Neural cell (in vitro differentiated cells): ENCODE data around the gene ADGRB3. TPM values are rescaled to one million over a fixed set of nuclear protein-coding genes. Genes with fewer than 3 reads are reported as not detected.
"Not testable (repeated sequence)": the region's sequence is repeated elsewhere in the genome, so short reads cannot be mapped to it uniquely, and the experiment has no call there.

Experiments
- H2AFZ ChIP-seq: fragments of 200-600, 300-800 bp; sonication (generic), shearing (Covaris generic); 2 replicates; pipeline ENCODE4 v1.6.0; 2014; ENCODE audit warnings: low read depth, mild to moderate bottlenecking, antibody characterized with exemption, low read length, moderate library complexity
- H3F3A ChIP-seq: fragments of 200-600 bp; shearing (Covaris generic); 2 replicates; pipeline ENCODE4 v1.6.1; 2016; ENCODE audit warnings: mild to moderate bottlenecking, moderate library complexity, mixed read lengths, antibody characterized with exemption, low read length; ENCODE audit not compliant: insufficient read depth, poor library complexity, severe bottlenecking
- H3K27ac ChIP-seq: fragments of 200-600, 300-800 bp; sonication (generic), shearing (Covaris generic); 2 replicates; pipeline ENCODE4 v1.5.1; 2014; ENCODE audit warnings: mild to moderate bottlenecking, low read length, moderate library complexity
- H3K27me3 ChIP-seq: fragments of 300-800, 200-600 bp; sonication (generic), shearing (Covaris generic); 2 replicates; pipeline ENCODE4 v1.6.0; 2014; ENCODE audit warnings: mild to moderate bottlenecking, low read depth, low read length, moderate library complexity; ENCODE audit not compliant: insufficient read depth
- H3K36me3 ChIP-seq: fragments of 300-800, 200-600 bp; sonication (generic), shearing (Covaris generic); 2 replicates; pipeline ENCODE4 v1.5.1; 2014; ENCODE audit warnings: mild to moderate bottlenecking, antibody characterized with exemption, low read length, moderate library complexity; ENCODE audit not compliant: insufficient read depth
- H3K4me2 ChIP-seq: fragments of 300-800, 200-600 bp; sonication (generic), shearing (Covaris generic); 2 replicates; pipeline ENCODE4 v1.6.0; 2014; ENCODE audit warnings: mild to moderate bottlenecking, low read length
- H3K4me3 ChIP-seq: fragments of 300-800, 200-600 bp; sonication (generic), shearing (Covaris generic); 2 replicates; pipeline ENCODE4 v1.5.1; 2014; ENCODE audit warnings: mild to moderate bottlenecking, low read length, moderate library complexity
- H3K79me2 ChIP-seq: fragments of 200-600 bp; shearing (Covaris generic); replicated peaks from 2 replicates; pipeline ENCODE4 v1.6.0; 2014; ENCODE audit warnings: mild to moderate bottlenecking, low read length, moderate library complexity; ENCODE audit not compliant: insufficient read depth
- H3K9ac ChIP-seq: fragments of 300-800, 200-600 bp; sonication (generic), shearing (Covaris generic); 2 replicates; pipeline ENCODE4 v1.6.1; 2016; ENCODE audit warnings: mild to moderate bottlenecking, low read length, mixed read lengths
- H3K9me2 ChIP-seq: fragments of 200-600 bp; shearing (Covaris generic); 2 replicates; pipeline ENCODE4 v1.6.1; 2016; ENCODE audit warnings: mild to moderate bottlenecking, low read length, mixed read lengths; ENCODE audit not compliant: insufficient read depth
- H3K9me3 ChIP-seq: fragments of 200-600, 300-800 bp; sonication (generic), shearing (Covaris generic); 2 replicates; pipeline ENCODE4 v1.6.1; 2016; ENCODE audit warnings: mild to moderate bottlenecking, mixed run types, low read length, moderate library complexity, mixed read lengths
- H4K20me1 ChIP-seq: fragments of 200-600 bp; shearing (Covaris generic); 2 replicates; pipeline ENCODE4 v1.6.1; 2016; ENCODE audit warnings: mild to moderate bottlenecking, mixed run types; ENCODE audit not compliant: insufficient read depth
- EP300 ChIP-seq: fragments of 450-650 bp; conservative IDR thresholded peaks from 2 replicates; pipeline ENCODE4 v1.6.1; 2014; ENCODE audit warnings: antibody characterized with exemption, mild to moderate bottlenecking, moderate library complexity; ENCODE audit not compliant: poor library complexity, severe bottlenecking
- EZH2 ChIP-seq: fragments of 200-600, 300-800 bp; shearing (Covaris generic), sonication (generic); IDR thresholded peaks from 2 replicates; pipeline ENCODE4 v1.6.1; 2014; ENCODE audit warnings: antibody characterized with exemption, low read length, borderline replicate concordance, mild to moderate bottlenecking; ENCODE audit not compliant: insufficient read depth, poor library complexity, severe bottlenecking
- MXI1 ChIP-seq: fragments of 450-650 bp; conservative IDR thresholded peaks from 2 replicates; pipeline ENCODE4 v1.6.1; 2014; ENCODE audit warnings: antibody characterized with exemption, mild to moderate bottlenecking; ENCODE audit not compliant: poor library complexity, severe bottlenecking
- POLR2AphosphoS5 ChIP-seq: IDR thresholded peaks from 2 replicates; pipeline ENCODE4 v1.6.1; 2012
- RAD21 ChIP-seq: fragments of 450-650 bp; conservative IDR thresholded peaks from 2 replicates; pipeline ENCODE4 v1.6.1; 2014; ENCODE audit warnings: antibody characterized with exemption, mild to moderate bottlenecking, moderate library complexity
- SMC3 ChIP-seq: fragments of 450-650 bp; conservative IDR thresholded peaks from 2 replicates; pipeline ENCODE4 v1.6.1; 2014; ENCODE audit warnings: antibody characterized with exemption, mild to moderate bottlenecking, moderate library complexity; ENCODE audit not compliant: poor library complexity
- TAF1 ChIP-seq: IDR thresholded peaks from 2 replicates; pipeline ENCODE4 v1.6.1; 2012; ENCODE audit warnings: low read depth
- polyA plus RNA-seq: library from polyadenylated mRNA; depleted of rRNA; stranded (reverse); fragments of >200 nt; gene quantifications from 2 replicates; pipeline ENCODE4 v1.2.3, GENCODE V29; 2014
- TF ChIP-seq, protein P1 (sequence below): fragments of 450-650 bp; IDR thresholded peaks from 2 replicates; pipeline ENCODE4 v1.5.1; 2014; ENCODE audit warnings: antibody characterized with exemption, mild to moderate bottlenecking, moderate library complexity; ENCODE audit not compliant: poor library complexity, severe bottlenecking
- TF ChIP-seq, protein P2 (sequence below): IDR thresholded peaks from 2 replicates; pipeline ENCODE4 v1.6.1; 2012; ENCODE audit warnings: borderline replicate concordance

ADGRB3 gene
- polyA plus RNA-seq, 1 donor from 2014 or later: 66.5 TPM

DNA sequence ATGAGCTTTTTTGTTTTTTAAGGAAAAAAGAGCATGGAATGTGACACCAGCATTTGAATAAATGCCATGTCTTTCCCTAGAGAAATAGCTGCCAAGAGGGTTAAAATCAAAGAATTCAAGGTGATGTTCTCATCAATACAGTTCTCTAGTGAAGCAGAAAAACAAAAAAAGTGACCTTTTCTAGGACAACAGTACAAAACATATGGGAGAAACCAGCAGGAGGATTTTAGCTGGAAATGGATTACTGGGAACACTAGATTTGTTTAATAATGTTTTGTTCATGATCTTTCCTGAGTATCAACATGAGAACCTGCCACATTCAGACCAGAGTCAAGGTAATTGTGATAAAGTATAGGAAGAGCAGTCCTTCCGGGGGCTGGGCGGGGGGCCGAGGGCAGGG, 789.5 kb downstream of the ADGRB3 start:
- Histone ChIP-seq H3K9me3 (no peaks in the 10 kb centered on the region), H3K9me2 (no peaks in the 10 kb centered on the region), H3K4me3 (no peak overlapping the region), H2AFZ (no peak overlapping the region), H3F3A (peaks cover 3% of the 10 kb centered on the region), H3K4me2 (no peak overlapping the region), H3K9ac (no peak overlapping the region), H3K27me3 (no peaks in the 10 kb centered on the region), H3K36me3 (no peaks in the 10 kb centered on the region), H3K79me2 (no peaks in the 10 kb centered on the region), H4K20me1 (no peaks in the 10 kb centered on the region), H3K27ac (no peak overlapping the region)
- TF ChIP-seq EP300 (no peak), RAD21 (no peak), SMC3 (no peak), POLR2AphosphoS5 (no peak), MXI1 (no peak), EZH2 (no peak)
- TF ChIP-seq, protein P1, sequence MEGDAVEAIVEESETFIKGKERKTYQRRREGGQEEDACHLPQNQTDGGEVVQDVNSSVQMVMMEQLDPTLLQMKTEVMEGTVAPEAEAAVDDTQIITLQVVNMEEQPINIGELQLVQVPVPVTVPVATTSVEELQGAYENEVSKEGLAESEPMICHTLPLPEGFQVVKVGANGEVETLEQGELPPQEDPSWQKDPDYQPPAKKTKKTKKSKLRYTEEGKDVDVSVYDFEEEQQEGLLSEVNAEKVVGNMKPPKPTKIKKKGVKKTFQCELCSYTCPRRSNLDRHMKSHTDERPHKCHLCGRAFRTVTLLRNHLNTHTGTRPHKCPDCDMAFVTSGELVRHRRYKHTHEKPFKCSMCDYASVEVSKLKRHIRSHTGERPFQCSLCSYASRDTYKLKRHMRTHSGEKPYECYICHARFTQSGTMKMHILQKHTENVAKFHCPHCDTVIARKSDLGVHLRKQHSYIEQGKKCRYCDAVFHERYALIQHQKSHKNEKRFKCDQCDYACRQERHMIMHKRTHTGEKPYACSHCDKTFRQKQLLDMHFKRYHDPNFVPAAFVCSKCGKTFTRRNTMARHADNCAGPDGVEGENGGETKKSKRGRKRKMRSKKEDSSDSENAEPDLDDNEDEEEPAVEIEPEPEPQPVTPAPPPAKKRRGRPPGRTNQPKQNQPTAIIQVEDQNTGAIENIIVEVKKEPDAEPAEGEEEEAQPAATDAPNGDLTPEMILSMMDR: no peak

DNA sequence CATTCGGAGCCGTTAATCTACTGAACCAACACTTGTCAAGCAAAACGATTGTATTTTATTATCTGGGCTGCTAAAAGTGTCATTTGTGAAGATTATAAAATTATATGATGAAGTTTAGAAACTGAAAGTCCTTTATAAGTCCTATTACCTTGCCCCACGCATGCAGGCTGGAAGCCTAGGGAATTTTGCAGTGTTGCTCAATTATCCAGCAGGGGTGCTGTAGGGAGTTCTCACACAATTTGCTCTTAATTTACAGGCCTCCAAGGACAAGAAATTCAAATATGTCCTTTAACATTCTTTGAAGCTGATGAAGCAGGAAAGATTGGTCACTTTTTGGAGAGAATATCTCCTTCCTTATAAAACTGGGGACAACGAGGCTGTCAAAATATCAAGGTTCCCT, 792.8 kb downstream of the ADGRB3 start:
- H2AFZ ChIP-seq: no peak overlapping the region
- H3K9ac ChIP-seq: no peak overlapping the region
- no peak overlapping the region for H3K4me3 ChIP-seq
- no peaks in the 10 kb centered on the region for H4K20me1 ChIP-seq
- no peak overlapping the region for H3K4me2 ChIP-seq
- H3K36me3 ChIP-seq: no peaks in the 10 kb centered on the region
- H3F3A ChIP-seq: peaks cover 3% of the 10 kb centered on the region
- H3K79me2 ChIP-seq: no peaks in the 10 kb centered on the region
- no peaks in the 10 kb centered on the region for H3K9me3 ChIP-seq
- no peak overlapping the region for H3K27ac ChIP-seq
- TF ChIP-seq POLR2AphosphoS5: no peak
- TF ChIP-seq, protein P1: no peak
- TF ChIP-seq, protein P2, sequence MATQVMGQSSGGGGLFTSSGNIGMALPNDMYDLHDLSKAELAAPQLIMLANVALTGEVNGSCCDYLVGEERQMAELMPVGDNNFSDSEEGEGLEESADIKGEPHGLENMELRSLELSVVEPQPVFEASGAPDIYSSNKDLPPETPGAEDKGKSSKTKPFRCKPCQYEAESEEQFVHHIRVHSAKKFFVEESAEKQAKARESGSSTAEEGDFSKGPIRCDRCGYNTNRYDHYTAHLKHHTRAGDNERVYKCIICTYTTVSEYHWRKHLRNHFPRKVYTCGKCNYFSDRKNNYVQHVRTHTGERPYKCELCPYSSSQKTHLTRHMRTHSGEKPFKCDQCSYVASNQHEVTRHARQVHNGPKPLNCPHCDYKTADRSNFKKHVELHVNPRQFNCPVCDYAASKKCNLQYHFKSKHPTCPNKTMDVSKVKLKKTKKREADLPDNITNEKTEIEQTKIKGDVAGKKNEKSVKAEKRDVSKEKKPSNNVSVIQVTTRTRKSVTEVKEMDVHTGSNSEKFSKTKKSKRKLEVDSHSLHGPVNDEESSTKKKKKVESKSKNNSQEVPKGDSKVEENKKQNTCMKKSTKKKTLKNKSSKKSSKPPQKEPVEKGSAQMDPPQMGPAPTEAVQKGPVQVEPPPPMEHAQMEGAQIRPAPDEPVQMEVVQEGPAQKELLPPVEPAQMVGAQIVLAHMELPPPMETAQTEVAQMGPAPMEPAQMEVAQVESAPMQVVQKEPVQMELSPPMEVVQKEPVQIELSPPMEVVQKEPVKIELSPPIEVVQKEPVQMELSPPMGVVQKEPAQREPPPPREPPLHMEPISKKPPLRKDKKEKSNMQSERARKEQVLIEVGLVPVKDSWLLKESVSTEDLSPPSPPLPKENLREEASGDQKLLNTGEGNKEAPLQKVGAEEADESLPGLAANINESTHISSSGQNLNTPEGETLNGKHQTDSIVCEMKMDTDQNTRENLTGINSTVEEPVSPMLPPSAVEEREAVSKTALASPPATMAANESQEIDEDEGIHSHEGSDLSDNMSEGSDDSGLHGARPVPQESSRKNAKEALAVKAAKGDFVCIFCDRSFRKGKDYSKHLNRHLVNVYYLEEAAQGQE: no peak
- TF ChIP-seq EP300: no peak
- no peak for TF ChIP-seq MXI1
- TF ChIP-seq EZH2: no peak
- no peak for TF ChIP-seq RAD21
- TF ChIP-seq TAF1: no peak
- TF ChIP-seq SMC3: no peak
- no peaks in the 10 kb centered on the region for H3K9me2 ChIP-seq
- H3K27me3 ChIP-seq: no peaks in the 10 kb centered on the region

DNA sequence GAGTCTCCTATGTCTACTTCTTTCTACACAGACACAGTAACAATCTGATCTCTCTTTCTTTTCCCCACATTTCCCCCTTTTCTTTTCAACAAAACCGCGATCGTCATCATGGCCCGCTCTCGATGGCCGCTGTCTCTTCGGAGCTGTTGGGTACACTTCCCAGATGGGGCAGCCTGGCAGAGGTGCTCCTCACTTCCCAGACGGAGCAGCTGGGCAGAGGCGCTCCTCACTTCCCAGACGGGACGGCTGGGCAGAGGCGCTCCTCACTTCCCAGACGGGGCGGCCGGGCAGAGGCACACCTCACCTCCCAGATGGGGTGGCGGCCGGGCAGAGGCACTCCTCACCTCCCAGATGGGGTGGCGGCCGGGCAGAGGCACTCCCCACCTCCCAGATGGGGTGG, 797.1 kb downstream of the ADGRB3 start:
- H3F3A ChIP-seq, H4K20me1 ChIP-seq, H3K9me3 ChIP-seq: not testable (repeated sequence)

DNA sequence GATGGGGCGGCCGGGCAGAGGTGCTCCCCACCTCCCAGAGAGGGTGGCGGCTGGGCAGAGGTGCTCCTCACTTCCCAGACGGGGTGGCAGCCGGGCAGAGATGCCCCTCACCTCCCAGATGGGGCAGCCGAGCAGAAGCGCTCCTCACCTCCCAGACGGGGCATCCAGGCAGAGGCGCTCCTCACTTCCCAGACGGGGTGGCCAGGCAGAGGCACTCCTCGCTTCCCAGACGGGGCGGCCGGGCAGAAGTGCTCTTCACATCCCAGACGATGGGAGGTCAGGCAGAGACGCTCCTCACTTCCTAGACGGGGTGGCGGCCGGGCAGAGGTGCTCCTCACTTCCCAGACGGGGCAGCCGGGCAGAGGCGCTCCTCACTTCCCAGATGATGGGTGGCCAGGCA, 798.0 kb downstream of the ADGRB3 start:
- H3F3A ChIP-seq, H3K4me3 ChIP-seq, H3K79me2 ChIP-seq, H3K36me3 ChIP-seq, H2AFZ ChIP-seq, H4K20me1 ChIP-seq, H3K9me2 ChIP-seq, H3K27me3 ChIP-seq, H3K27ac ChIP-seq, H3K9ac ChIP-seq, H3K9me3 ChIP-seq, H3K4me2 ChIP-seq: not testable (repeated sequence)

More for the DNA sequence above, 797.1 kb downstream of the ADGRB3 start:
- not testable (repeated sequence) for H3K27me3 ChIP-seq, H2AFZ ChIP-seq, H3K79me2 ChIP-seq, H3K27ac ChIP-seq, H3K4me3 ChIP-seq, H3K4me2 ChIP-seq, H3K36me3 ChIP-seq, H3K9me2 ChIP-seq, H3K9ac ChIP-seq
